ENCODE data around the gene AHCYL2. TPM values are rescaled to one million over a fixed set of nuclear protein-coding genes. Genes with fewer than 3 reads are reported as not detected.
"Not testable (repeated sequence)": the region's sequence is repeated elsewhere in the genome, so short reads cannot be mapped to it uniquely, and the experiment has no call there.

The AHCYL2 gene
- total RNA-seq, 1 donor from 2014 or later, result 91.0 TPM

DNA sequence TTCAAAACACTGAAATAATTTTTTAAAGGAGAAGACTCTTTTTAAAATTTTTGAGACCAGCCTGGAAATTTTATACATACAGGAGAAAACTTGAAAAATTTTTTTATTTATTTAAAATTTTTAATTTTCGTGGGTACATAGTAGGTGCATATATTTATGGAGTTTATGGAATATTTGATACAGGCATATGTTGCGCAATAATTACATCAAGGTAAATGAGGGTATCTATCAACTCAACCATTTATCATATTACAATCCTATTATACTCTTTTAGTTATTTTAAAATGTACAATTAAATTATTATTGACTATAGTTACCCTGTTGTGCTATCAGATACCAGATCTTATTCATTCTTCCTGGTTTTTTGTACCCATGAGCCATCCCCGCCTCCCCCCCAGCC is 75.1 kb downstream of the AHCYL2 start:
- Histone ChIP-seq H3K27me3 (ENCODE audit: low read depth) (no peaks in the 10 kb centered on the region), H3K4me3 (no peak overlapping the region), H3K4me1 (no peaks in the 10 kb centered on the region), H3K36me3 (no peaks in the 10 kb centered on the region), H3K27ac (no peak overlapping the region), H3K9me3 (no peaks in the 10 kb centered on the region)
- ATAC-seq (no peak), DNase-seq (no peak)
- TF ChIP-seq, protein P1, sequence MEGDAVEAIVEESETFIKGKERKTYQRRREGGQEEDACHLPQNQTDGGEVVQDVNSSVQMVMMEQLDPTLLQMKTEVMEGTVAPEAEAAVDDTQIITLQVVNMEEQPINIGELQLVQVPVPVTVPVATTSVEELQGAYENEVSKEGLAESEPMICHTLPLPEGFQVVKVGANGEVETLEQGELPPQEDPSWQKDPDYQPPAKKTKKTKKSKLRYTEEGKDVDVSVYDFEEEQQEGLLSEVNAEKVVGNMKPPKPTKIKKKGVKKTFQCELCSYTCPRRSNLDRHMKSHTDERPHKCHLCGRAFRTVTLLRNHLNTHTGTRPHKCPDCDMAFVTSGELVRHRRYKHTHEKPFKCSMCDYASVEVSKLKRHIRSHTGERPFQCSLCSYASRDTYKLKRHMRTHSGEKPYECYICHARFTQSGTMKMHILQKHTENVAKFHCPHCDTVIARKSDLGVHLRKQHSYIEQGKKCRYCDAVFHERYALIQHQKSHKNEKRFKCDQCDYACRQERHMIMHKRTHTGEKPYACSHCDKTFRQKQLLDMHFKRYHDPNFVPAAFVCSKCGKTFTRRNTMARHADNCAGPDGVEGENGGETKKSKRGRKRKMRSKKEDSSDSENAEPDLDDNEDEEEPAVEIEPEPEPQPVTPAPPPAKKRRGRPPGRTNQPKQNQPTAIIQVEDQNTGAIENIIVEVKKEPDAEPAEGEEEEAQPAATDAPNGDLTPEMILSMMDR (IDR thresholded peaks at IDR 0.05), result no peak
- intact Hi-C loops (cut with DNase I), result loop anchor here (10.0 kb wide), 1 partner anchor 75 kb away; the partner anchor contains the start of gene AHCYL2

DNA sequence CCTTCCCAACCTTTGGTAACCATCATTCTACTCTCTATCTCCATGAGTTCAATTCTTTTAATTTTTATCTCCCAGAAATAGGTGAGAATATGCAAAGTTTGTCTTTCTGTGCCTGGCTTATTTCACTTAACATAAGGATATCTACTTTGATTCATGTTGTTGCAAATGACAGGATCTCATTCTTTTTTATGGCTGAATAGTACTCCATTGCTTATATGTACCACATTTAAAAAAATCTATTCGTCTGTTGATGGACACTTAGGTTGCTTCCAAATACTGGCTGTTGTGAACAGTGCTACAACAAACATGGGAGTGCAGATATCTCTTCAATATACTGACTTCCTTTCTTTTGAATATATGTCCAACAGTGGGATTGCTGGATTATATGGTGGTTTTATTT is 75.5 kb downstream of the AHCYL2 start:
- ATAC-seq; H3K27me3 ChIP-seq (ENCODE audit: low read depth); DNase-seq; H3K9me3 ChIP-seq; H3K4me3 ChIP-seq; H3K4me1 ChIP-seq; H3K36me3 ChIP-seq; intact Hi-C loops (cut with DNase I); H3K27ac ChIP-seq: not testable (repeated sequence)

DNA sequence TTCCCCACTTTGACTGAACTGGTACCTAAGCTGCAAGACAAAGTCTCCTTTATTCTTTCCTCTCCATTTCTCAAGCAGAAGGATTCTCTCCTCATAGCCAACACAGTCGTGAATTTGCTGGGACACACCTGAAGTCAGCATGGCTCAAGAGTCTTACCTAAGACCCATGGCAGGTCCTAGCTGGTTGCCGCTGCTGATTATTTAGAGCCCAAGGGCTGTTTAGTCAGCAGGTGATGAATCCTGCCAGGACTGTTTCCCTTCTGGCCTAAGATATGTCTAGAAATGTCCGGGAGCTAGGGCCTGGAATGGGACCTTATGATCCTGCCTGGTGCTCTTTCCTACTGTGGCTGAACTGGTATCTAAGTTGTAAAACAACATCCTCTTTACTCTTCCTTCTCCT is 82.8 kb downstream of the AHCYL2 start:
- no peaks in the 10 kb centered on the region for H3K4me1 ChIP-seq

DNA sequence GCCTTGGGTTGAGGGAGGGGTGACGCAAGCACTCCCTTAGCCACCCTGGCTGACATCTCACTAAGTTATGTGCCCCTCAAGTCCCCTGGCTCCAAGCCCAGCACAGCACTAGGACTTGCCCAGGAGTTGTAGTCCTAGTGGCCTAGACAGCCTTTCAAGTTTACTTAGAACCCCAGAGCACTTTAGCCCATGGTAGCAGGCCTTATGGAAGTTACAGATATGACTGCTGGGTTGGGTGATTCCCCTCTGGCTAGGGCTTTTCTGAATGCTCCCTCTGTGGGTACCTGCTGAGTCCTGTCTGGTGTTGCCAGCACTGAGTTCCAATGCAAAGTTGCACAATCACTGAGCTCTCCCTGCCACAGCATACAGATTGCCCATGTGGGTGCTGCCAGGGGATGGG is 83.2 kb downstream of the AHCYL2 start:
- ATAC-seq (peak; percentile 30 to 54), DNase-seq (no peak)
- H3K36me3 ChIP-seq, result no peaks in the 10 kb centered on the region
- H3K27me3 ChIP-seq (ENCODE audit: low read depth), result no peaks in the 10 kb centered on the region
- no peaks in the 10 kb centered on the region for H3K9me3 ChIP-seq
- TF ChIP-seq, protein P1 (IDR thresholded peaks at IDR 0.05), result no peak
- intact Hi-C loops (cut with DNase I), result no loop called here
- H3K4me3 ChIP-seq, result no peak overlapping the region
- no peak overlapping the region for H3K27ac ChIP-seq
- H3K4me1 ChIP-seq, result no peaks in the 10 kb centered on the region

More for the DNA sequence above, 82.8 kb downstream of the AHCYL2 start:
- intact Hi-C loops (cut with DNase I), result no loop called here
- TF ChIP-seq, protein P1 (IDR thresholded peaks at IDR 0.05), result no peak
- Histone ChIP-seq H3K27me3 (ENCODE audit: low read depth) (no peaks in the 10 kb centered on the region), H3K9me3 (no peaks in the 10 kb centered on the region), H3K36me3 (no peaks in the 10 kb centered on the region), H3K27ac (no peak overlapping the region), H3K4me3 (no peak overlapping the region)
- ATAC-seq (no peak), DNase-seq (no peak)

DNA sequence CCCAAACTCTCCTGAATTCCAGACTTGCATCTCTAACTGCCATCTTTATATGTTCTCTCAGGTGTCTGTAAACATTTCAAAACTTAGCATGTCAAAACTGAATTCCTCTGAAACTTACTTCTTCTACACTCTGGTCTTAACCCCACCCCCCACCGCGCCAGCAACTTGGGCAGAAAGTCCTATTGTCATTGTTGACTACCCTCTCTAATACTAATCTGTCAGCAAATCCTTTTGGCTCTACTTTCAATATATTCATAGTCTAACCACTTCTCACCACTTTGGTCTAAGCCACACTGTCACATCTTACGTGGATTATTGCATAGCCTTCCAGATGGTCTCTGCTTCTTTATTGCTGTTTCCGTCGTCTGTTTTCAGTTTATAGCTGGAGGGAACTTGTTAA is 86.6 kb downstream of the AHCYL2 start:
- ATAC-seq (no peak), DNase-seq (no peak)
- TF ChIP-seq, protein P1 (IDR thresholded peaks at IDR 0.05), result no peak
- H3K27ac ChIP-seq, result no peak overlapping the region
- no peaks in the 10 kb centered on the region for H3K4me1 ChIP-seq
- intact Hi-C loops (cut with DNase I), result no loop called here
- no peaks in the 10 kb centered on the region for H3K27me3 ChIP-seq (ENCODE audit: low read depth)
- H3K36me3 ChIP-seq, result no peaks in the 10 kb centered on the region
- H3K4me3 ChIP-seq, result no peak overlapping the region
- no peaks in the 10 kb centered on the region for H3K9me3 ChIP-seq

DNA sequence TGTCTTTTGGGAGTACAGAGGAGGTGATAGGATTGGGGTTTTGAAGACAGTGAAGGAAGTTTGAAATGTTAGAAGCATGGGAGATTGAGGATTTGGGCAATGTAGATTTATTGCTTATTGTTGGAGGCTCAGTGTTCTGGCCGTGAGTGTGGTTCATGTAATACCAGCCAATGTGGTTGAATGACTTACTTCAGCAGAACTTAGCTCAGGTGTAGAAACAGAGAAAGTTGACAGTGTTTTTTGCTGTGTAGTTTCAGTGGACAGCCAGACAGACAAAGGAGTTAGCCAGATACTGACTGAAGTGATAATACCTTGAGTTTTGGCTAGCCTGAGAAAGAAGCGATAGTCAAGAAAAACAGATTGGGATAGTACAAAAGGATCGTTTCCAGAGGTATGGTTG is 88.5 kb downstream of the AHCYL2 start:
- no peaks in the 10 kb centered on the region for H3K4me1 ChIP-seq
- ATAC-seq, result no peak
- no peak for DNase-seq
- H3K27me3 ChIP-seq (ENCODE audit: low read depth), result no peaks in the 10 kb centered on the region
- H3K4me3 ChIP-seq, result no peak overlapping the region
- no peaks in the 10 kb centered on the region for H3K36me3 ChIP-seq
- intact Hi-C loops (cut with DNase I), result no loop called here
- TF ChIP-seq, protein P1 (IDR thresholded peaks at IDR 0.05), result no peak
- no peaks in the 10 kb centered on the region for H3K9me3 ChIP-seq
- H3K27ac ChIP-seq, result no peak overlapping the region
